Endothelial cell of umbilical vein (primary cell): ENCODE measurements around the gene HNRNPM. TPM values are rescaled to one million over a fixed set of nuclear protein-coding genes. Genes with fewer than 3 reads are reported as not detected.
"Not testable (repeated sequence)": the region's sequence is repeated elsewhere in the genome, so short reads cannot be mapped to it uniquely, and the experiment has no call there.

Experiments used
- BruUV-seq: library from RNA; stranded (reverse); fragments of 400-500 nt; replicated peaks from 2 replicates; lab custom pipeline; 2021; lab: Mats Ljungman, UMichigan
- CTCF ChIA-PET: fragments of 300-600, 350-600 bp; sonication (Branson Sonifier 250); formaldehyde crosslinking; loops from one replicate; lab custom pipeline; 2021; ENCODE audit warnings: antibody characterized with exemption, inconsistent platforms; lab: Charles Lee
- POLR2A ChIA-PET: fragments of 300-600, 350-600 bp; sonication (Branson Sonifier 250); formaldehyde crosslinking; loops from one replicate; lab custom pipeline; 2021; ENCODE audit warnings: antibody characterized with exemption, inconsistent platforms; lab: Charles Lee
- DNase-seq: peaks from one replicate; pipeline ENCODE4 v3.0.0-alpha.2; 2011; ENCODE audit warnings: low read depth, low spot score
- FAIRE-seq: peaks from 2 replicates; lab custom pipeline; 2011; peaks lifted over from hg19 to GRCh38; lab: Jason Lieb, UNC
- H2AFZ ChIP-seq: 2 replicates; pipeline ENCODE4 v1.6.0; 2012; ENCODE audit warnings: low read depth, low read length, control low read depth, inconsistent platforms
- H3K27ac ChIP-seq: 2 replicates; pipeline ENCODE4 v1.5.1; 2011; ENCODE audit warnings: low read depth, mild to moderate bottlenecking, control low read depth, low read length, moderate library complexity; ENCODE audit not compliant: insufficient read depth
- H3K27me3 ChIP-seq, 2 experiments: 2 replicates each; pipeline versions ENCODE4 v1.6.0 to v1.6.1; 2011; ENCODE audit warnings: low read length in 2 of 2, mixed read lengths in 1 of 2; ENCODE audit not compliant: control insufficient read depth in 2 of 2, insufficient read depth in 2 of 2
- H3K36me3 ChIP-seq, 2 experiments: 2 replicates in 1 of 2; 3 replicates in 1 of 2; pipeline ENCODE4 v1.5.1; 2011; ENCODE audit warnings: low read length in 2 of 2, mild to moderate bottlenecking in 1 of 2, moderate library complexity in 1 of 2; ENCODE audit not compliant: control insufficient read depth in 2 of 2, insufficient read depth in 2 of 2; ENCODE audit errors: extremely low read depth in 1 of 2
- H3K4me1 ChIP-seq: 3 replicates; pipeline ENCODE4 v1.5.1; 2011; ENCODE audit warnings: mild to moderate bottlenecking, low read length; ENCODE audit not compliant: control insufficient read depth, insufficient read depth; ENCODE audit errors: extremely low read depth
- H3K4me2 ChIP-seq: 2 replicates; pipeline ENCODE4 v1.6.1; 2011; ENCODE audit warnings: low read length, control low read depth, mixed read lengths; ENCODE audit not compliant: insufficient read depth
- H3K4me3 ChIP-seq, 3 experiments: fragments of 200-600 bp in 1 of 3; sonication (generic), shearing (Covaris generic) in 1 of 3; replicated peaks in 1 of 3; 2 replicates each; pipeline ENCODE4 v1.5.1; 2011 to 2016; ENCODE audit warnings: control low read depth in 3 of 3, low read length in 3 of 3, mild to moderate bottlenecking in 2 of 3, inconsistent platforms in 1 of 3, low read depth in 1 of 3, moderate library complexity in 1 of 3; ENCODE audit not compliant: insufficient read depth in 1 of 3
- H3K79me2 ChIP-seq: 2 replicates; pipeline ENCODE4 v1.6.0; 2012; ENCODE audit warnings: low read length, inconsistent platforms; ENCODE audit not compliant: control insufficient read depth, insufficient read depth
- H3K9ac ChIP-seq: replicated peaks from 2 replicates; pipeline ENCODE3; 2011; ENCODE audit warnings: low read length, control low read depth; ENCODE audit not compliant: insufficient read depth; ENCODE audit errors: extremely low read depth
- H3K9me1 ChIP-seq: replicated peaks from 3 replicates; pipeline ENCODE4 v1.6.0; 2011; ENCODE audit warnings: mild to moderate bottlenecking, low read length; ENCODE audit not compliant: control insufficient read depth, insufficient read depth; ENCODE audit errors: extremely low read depth
- H3K9me3 ChIP-seq: replicated peaks from 2 replicates; pipeline ENCODE4 v1.5.1; 2012; ENCODE audit warnings: low read length, inconsistent platforms; ENCODE audit not compliant: control insufficient read depth, insufficient read depth
- H4K20me1 ChIP-seq: replicated peaks from 2 replicates; pipeline ENCODE3; 2011; ENCODE audit warnings: mild to moderate bottlenecking, low read length; ENCODE audit not compliant: control insufficient read depth, insufficient read depth; ENCODE audit errors: extremely low read depth
- MAX ChIP-seq: IDR thresholded peaks from 2 replicates; pipeline ENCODE4 v1.6.1; 2011; ENCODE audit not compliant: insufficient read depth, insufficient read length
- POLR2A ChIP-seq: IDR thresholded peaks from 2 replicates; pipeline ENCODE4 v1.6.1; 2012; ENCODE audit warnings: low read depth, mild to moderate bottlenecking, control low read depth, low read length
- POLR2AphosphoS5 ChIP-seq: IDR thresholded peaks from 2 replicates; pipeline ENCODE4 v1.6.1; 2012; ENCODE audit warnings: low read depth, mild to moderate bottlenecking, control low read depth, low read length, moderate library complexity; ENCODE audit not compliant: insufficient read depth
- dilution Hi-C: fragments of 300-500 bp; cut with MboI; formaldehyde crosslinking; loops from one replicate; pipeline ENCODE4 v1.15.0; 2019; ENCODE audit warnings: low sequenced_read_pairs; ENCODE audit not compliant: extremely low pct_ligation_motif_present
- intact Hi-C: fragments of 100-400 bp; cut with micrococcal nuclease; formaldehyde crosslinking; loops from one replicate; pipeline ENCODE4 v1.10.0; 2022
- polyA plus RNA-seq, 4 experiments: library from polyadenylated mRNA; depleted of rRNA in 3 of 4; stranded (reverse) in 3 of 4; unstranded in 1 of 4; fragments of >200 nt; gene quantifications; 2 replicates each; pipeline versions ENCODE4 v1.2.1 to v1.2.3, GENCODE V29; 2011 to 2012; ENCODE audit warnings: missing spikeins in 1 of 4
- total RNA-seq: library from RNA; stranded (reverse); gene quantifications from 2 replicates; pipeline ENCODE4 v1.2.3, GENCODE V29; 2021

HNRNPM gene
- total and polyA plus RNA-seq, 2 donors (not counting 3 experiments of a cell fraction or from before 2014, with no cell fraction given) = 244 to 301 TPM

- FAIRE-seq = peak; percentile 96
- intact Hi-C loops = loop anchor here (1.0 kb wide), 1 partner anchor 11 kb away; no protein-coding TSS in a partner anchor
These were observed 69.1 kb downstream of the HNRNPM start, which contains the start of gene ZNF414 for GRCh38 chr19:8513687-8514504. Gene ZNF414, minus strand, starts transcription at chr19:8514167. Its CDS starts 121 bp downstream, at chr19:8514046.

GRCh38 chr19:8514505-8515009, 69.8 kb downstream of the HNRNPM start:
- H3K79me2 ChIP-seq, dilution Hi-C loops, H4K20me1 ChIP-seq, H3K9me3 ChIP-seq, intact Hi-C loops, BruUV-seq, H3K36me3 ChIP-seq, H3K27me3 ChIP-seq, DNase-seq, FAIRE-seq, H3K27ac ChIP-seq, H3K9me1 ChIP-seq: not testable (repeated sequence)
- peak overlapping the region; percentile 75 for H3K4me2 ChIP-seq
- peaks cover 11% of the 10 kb centered on the region for H3K4me1 ChIP-seq
- H3K9ac ChIP-seq = peak overlapping the region; percentile 96
- ChIA-PET CTCF (interaction anchor here (1.0 to 2.3 kb wide), 6 partner anchors 9 to 196 kb away, joined by 4 to 21 read pairs (median 6); no protein-coding TSS in a partner anchor), POLR2A (interaction anchor here (0.6 to 1.8 kb wide), 5 partner anchors 11 to 207 kb away, joined by 3 to 16 read pairs (median 4); partner anchors contain the start of gene RAB11B)
- H2AFZ ChIP-seq = peak overlapping the region; percentile 97
- peak overlapping the region in 2 of 3 experiments; percentile 62 to 95 for H3K4me3 ChIP-seq

More at GRCh38 chr19:8513687-8514504, 69.1 kb downstream of the HNRNPM start, which contains the start of gene ZNF414:
- H3K36me3 ChIP-seq = no peaks in the 10 kb centered on the region
- H3K4me1 ChIP-seq = peaks cover 11% of the 10 kb centered on the region
- peak; percentile 93 for DNase-seq
- H3K79me2 ChIP-seq = no peaks in the 10 kb centered on the region
- peak within 1 kb of the TSS; percentile 82 for H3K4me2 ChIP-seq
- peaks cover 1 to 4% of the 10 kb centered on the region in 2 experiments for H3K27me3 ChIP-seq
- H3K27ac ChIP-seq = peak within 1 kb of the TSS; percentile 96
- peak within 1 kb of the TSS; percentile 47 to 95 (median 62) for H3K4me3 ChIP-seq
- peak within 1 kb of the TSS; percentile 96 for H3K9ac ChIP-seq
- peak within 1 kb of the TSS; percentile 97 for H2AFZ ChIP-seq
- ChIA-PET POLR2A (interaction anchor here (0.6 to 1.8 kb wide), 9 partner anchors 12 to 1856 kb away, joined by 3 to 16 read pairs (median 4); partner anchors contain the start of genes MARCHF2 and RAB11B), CTCF (interaction anchor here (0.6 to 2.3 kb wide), 9 partner anchors 8 to 196 kb away, joined by 3 to 21 read pairs (median 5); partner anchors contain the start of genes ANGPTL4 and MARCHF2)
- TSS peak; percentile 71 for BruUV-seq
- no peaks in the 10 kb centered on the region for H4K20me1 ChIP-seq
- no peaks in the 10 kb centered on the region for H3K9me1 ChIP-seq
- no peaks in the 10 kb centered on the region for H3K9me3 ChIP-seq
- dilution Hi-C loops = no loop called here
- no peak for TF ChIP-seq MAX
- TF ChIP-seq POLR2A = peak; percentile 93
- peak; percentile 95 for TF ChIP-seq POLR2AphosphoS5
